GM18858 (cell line): ENCODE results near the gene PSME4.
"Not testable (repeated sequence)": the region's sequence is repeated elsewhere in the genome, so short reads cannot be mapped to it uniquely, and the experiment has no call there.

Source experiments
- ATAC-seq: cut with Tn5 transposase; IDR thresholded peaks from one replicate; pipeline ENCODE4 v1.9.1; 2021; ENCODE audit not compliant: unreplicated experiment

The PSME4 gene

GRCh38 chr2:53848062-53848461 lies 122.7 kb downstream of the PSME4 start:
- ATAC-seq, result no peak

DNA sequence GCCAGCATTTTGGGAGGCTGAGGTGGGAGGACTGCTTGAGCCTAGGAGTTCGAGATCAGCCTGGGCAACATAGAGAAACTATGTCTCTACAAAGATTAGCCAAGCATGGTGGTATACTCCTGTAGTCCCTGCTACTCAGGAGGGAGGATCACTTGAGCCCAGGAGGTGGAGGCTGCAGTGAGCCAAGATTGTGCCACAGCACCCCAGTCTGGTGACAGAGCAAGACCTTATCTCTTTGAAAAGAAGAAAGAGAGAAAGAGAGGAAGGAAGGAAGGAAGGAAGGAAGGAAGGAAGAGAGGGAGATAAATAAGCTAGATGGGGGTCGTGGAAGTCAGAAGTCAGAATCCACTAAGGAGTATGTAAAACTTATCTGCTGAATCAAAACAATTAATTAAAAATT lies 127.2 kb downstream of the PSME4 start:
- no peak for ATAC-seq

GRCh38 chr2:53842891-53843290 lies 127.9 kb downstream of the PSME4 start:
- no peak for ATAC-seq

DNA sequence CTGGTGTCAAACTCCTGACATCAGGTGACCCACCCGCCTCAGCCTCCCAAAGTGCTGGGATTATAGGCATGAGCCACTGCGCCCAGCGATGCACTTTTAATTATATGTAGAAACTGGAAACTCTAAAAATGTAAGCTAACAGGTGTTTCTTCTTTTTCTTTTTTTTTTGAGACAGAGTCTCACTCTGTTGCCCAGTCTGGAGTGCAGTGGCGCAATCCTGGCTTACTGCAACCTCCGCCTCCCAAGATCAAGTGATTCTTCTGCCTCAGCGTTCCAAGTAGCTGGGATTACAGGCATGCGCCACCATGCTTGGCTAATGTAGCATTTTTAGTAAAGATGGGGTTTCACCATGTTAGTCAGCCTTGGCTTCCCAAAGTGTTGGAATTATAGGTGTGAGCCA lies 129.1 kb downstream of the PSME4 start:
- not testable (repeated sequence) for ATAC-seq

DNA sequence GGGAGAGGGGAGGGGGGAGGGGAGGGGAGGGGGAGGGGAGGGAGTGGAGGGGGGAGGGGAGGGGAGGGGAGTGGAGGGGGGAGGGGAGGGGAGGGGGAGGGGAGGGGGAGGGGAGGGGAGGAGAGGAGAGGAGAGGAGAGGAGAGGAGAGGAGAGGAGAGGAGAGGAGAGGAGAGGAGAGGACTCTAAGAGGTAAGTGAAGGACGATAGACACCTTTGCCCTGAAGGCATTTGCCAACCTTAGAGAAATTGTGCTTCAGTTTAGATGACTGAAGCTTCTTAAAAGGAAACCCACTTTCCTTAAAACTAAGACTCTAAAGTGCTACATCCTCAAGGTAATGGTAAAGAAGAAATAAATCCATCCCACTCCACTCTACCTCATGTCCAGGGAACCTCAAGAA lies 130.2 kb downstream of the PSME4 start:
- ATAC-seq, result no peak

DNA sequence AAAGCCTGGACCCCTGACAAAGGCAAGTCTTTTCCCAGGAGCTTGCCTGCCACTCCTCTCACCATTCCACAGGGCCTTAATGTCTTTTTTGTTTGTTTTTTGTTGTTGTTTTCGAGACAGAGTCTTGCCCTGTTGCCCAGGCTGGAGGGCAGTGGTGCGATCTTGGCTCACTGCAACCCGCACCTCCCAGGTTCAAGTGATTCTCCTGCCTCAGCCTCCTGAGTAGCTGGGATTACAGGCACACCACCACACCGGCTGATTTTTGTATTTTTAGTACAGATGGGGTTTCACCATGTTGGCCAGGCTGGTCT lies 140.9 kb downstream of the PSME4 start:
- ATAC-seq, result not testable (repeated sequence)

GRCh38 chr2:53829273-53829979 lies 141.4 kb downstream of the PSME4 start:
- ATAC-seq, result no peak

GRCh38 chr2:53828331-53828730 lies 142.5 kb downstream of the PSME4 start:
- ATAC-seq, result no peak

DNA sequence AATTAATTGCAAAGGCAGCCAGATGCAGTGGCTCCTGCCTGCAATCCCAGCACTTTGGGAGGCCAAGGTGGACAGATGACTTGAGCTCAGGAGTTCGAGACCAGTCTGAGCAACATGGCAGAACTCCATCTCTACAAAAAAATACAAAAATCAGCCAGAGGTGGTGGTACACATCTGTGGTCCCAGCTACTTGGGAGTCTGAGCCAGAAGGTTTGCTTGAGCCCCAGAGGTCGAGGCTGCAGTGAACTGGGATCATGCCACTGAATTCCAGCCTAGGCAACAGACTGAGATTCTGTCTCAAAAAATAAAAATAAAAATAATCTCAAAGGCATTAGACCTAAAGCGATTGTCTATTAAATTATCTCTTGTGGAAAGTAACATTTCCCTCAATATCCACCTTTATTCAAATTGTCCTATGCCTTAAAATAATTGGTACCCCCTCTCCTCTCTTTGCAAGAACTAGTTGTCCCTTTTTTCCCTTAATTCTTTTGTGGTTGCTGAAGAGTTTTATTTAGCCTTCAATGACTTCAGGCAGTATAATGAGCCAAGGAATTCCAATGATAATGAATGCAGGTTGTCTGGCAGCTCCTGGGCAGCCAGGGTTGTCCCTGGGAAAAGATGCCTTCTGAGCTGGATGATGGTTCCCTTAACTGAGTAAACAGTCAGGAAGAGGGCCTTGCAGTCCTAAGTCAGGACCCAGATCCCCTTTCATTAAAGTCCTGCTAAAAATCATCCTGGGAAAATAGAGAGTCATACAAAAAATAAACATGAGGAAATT lies 143.2 kb downstream of the PSME4 start:
- no peak for ATAC-seq

GRCh38 chr2:53826587-53827397 lies 144.0 kb downstream of the PSME4 start:
- ATAC-seq, result no peak

GRCh38 chr2:53826030-53826410 lies 144.8 kb downstream of the PSME4 start:
- no peak for ATAC-seq

GRCh38 chr2:53823639-53824038 lies 147.2 kb downstream of the PSME4 start:
- peak; percentile 52 for ATAC-seq

- ATAC-seq, result no peak
These were observed 149.0 kb downstream of the PSME4 start for GRCh38 chr2:53821810-53822209.

DNA sequence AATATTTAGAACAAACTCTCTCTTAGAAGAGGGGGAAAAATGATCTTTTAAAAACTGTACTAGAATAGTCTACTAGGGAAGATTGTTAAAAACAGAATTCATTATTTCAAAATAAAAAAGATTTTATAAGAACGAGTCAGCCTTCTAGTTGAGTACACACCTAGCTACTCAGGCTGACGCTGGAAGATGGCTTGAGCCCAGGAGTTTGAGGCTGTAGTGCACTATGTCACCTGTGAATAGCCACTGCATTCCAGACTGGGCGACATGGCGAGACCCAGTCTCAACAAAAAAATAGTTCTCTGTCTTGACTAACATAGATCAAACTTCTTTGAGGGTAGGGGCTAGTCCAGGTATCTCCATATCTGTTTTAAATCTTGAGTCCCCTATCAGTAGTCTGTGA lies 150.1 kb downstream of the PSME4 start:
- ATAC-seq, result no peak

DNA sequence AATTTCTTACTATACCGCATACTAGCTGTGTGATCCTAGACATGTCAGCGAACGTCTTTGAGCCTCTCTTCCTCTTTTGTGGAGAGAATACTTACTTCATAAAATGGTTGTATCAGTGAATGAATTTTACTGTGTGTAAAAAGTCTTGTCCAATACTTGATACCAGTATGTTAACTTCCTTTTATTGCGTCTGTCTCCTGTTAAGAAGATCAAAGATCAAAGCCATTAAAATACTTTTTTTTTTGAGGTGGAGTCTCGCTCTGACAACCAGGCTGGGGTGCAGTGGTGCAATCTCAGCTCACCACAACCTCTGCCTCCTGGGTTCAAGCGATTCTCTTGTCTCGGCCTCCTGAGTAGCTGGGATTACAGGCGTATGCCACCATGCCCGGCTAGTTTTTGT lies 150.7 kb downstream of the PSME4 start:
- no peak for ATAC-seq

GRCh38 chr2:53819634-53820033 lies 151.2 kb downstream of the PSME4 start:
- ATAC-seq, result no peak

GRCh38 chr2:53818854-53819435 lies 151.8 kb downstream of the PSME4 start:
- no peak for ATAC-seq
